GM19468 (cell line): ENCODE data around the gene UGT2B17.

Source experiments
- ATAC-seq: cut with Tn5 transposase; IDR thresholded peaks from one replicate; pipeline ENCODE4 v1.9.1; 2021; ENCODE audit warnings: mild to moderate bottlenecking, moderate library complexity, moderate number of reproducible peaks; ENCODE audit not compliant: unreplicated experiment; ENCODE audit errors: extremely low read depth

Gene UGT2B17

DNA sequence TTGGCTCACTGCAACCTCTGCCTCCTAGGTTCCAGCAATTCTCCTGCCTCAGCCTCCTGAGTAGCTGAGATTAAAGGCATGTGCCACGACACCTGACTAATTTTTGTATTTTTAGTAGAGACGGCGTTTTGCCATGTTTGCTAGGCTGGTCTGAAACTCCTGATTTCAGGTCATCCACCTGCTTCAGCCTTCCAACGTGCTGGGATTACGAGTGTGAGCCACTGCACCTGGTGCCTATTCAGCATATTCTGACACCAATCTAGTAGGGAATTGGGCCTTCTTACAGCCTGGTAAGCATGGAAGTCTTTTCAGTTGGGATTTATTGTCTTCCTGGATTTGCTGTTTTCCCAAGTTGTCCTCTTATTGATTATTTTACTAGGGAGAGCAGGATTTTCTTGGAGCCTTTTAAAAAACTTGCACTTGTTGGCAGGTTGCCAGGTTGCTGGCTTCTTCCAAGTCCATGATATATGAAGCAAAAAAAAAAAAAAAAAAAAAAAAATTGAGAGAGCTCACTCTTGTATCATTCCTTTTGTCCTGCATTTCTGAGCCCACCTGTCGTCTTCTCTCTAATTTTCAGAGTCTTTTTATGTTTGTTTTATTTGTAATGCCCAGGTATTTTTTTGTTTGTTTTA is 85.2 kb downstream of the UGT2B17 start:
- no peak for ATAC-seq

- ATAC-seq = no peak
Measured at GRCh38 chr4:68489338-68489737, 86.8 kb downstream of the UGT2B17 start.
